HG03469 (cell line): ENCODE data around the gene RDH12.
"Not testable (repeated sequence)": the region's sequence is repeated elsewhere in the genome, so short reads cannot be mapped to it uniquely, and the experiment has no call there.

Source experiments
- ATAC-seq: cut with Tn5 transposase; IDR thresholded peaks from one replicate; pipeline ENCODE4 v1.9.1; 2021; ENCODE audit warnings: mild to moderate bottlenecking, moderate library complexity, moderate number of reproducible peaks; ENCODE audit not compliant: unreplicated experiment

The RDH12 gene

DNA sequence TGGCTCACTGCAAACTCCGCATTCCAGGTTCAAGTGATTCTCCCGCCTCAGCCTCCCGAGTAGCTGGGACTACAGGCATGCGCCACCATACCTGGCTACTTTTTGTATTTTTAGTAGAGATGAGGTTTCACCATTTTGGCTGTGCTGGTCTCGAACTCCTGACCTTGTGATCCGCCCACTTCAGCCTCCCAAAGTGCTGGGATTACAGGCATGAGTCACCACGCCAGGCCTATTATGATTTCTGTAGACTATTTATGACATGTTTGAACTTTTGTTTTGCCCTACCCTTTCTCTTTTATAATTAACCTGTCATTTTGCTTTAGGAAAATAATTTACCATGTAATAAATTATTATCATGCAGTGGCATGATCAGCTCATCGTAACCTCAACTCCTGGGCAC is at the start of gene RDH12:
TSS of gene RDH12 (plus strand) at position 395 of the 400 bp plus-strand sequence. CDS start 20,757 bp downstream, outside the sequence.
- not testable (repeated sequence) for ATAC-seq

- ATAC-seq = no peak
Measured at GRCh38 chr14:67652189-67652588, 49.5 kb upstream of the RDH12 start.

DNA sequence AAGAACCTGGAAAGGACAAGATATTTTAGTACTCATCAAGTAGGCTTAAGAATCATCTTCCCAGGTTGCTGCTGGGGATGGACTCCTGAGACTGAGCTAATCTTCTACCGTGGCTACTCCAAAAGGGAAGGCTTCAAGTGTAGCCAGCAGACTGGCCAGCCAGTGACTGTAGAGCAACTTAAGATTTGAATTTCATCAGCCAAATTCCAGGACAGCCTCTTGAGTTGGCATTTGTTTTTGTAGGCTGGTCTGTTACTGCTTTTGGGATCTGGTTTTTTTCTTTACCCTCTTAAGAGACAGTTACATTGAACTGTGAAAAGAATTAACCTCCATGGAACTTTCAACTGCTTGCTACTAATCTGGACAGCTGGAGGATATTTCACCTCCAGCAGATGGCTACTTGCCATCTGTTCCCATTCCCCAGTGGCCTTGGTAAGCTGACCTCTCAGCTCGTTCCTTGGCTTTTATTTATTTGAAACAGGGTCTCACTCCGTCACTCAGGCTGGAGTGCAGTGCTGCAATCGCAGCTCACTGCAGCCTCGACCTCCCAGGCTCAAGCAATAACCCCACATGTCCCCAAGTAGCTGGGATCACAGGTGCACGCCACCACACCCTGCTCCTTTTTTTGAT is 47.9 kb upstream of the RDH12 start:
- no peak for ATAC-seq

DNA sequence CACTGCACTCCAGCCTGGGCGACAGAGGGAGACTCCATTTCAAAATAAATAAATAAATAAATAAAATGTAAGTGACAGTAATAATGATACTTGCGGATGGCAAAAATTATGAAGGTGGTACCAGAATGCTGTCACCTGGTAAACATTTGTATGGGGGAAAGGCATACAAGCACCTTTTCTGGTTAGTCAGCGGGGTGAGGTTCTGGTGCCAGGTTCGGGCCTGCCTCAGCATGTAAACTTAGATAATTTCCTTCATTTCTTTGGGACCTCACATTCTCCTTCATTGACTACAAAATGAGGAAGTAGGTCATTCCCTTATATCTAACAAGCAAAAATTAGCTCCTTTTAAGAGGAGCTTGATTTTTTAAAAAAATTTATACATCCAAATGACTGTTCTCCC is 38.1 kb upstream of the RDH12 start:
- no peak for ATAC-seq

DNA sequence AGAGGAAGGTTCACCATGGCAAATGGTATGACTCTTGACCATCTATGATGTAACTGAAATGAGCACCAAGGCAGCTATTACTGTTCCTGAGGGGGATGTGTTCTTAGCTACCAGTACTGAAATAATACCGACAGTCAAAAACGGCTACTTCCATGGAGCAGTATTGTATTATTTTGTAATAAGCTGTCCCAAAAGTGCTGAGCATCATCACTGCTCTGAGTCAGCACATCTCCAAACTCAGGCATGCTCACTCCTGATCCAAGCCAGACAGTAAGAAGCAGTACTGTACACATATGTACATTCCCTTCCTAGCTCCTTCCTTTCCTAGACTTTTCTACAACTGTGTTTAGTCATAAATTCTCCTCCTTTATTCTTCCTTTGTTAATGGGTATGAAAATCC is 35.8 kb upstream of the RDH12 start:
- ATAC-seq = no peak

GRCh38 chr14:67666750-67667449 is 34.8 kb upstream of the RDH12 start:
- no peak for ATAC-seq

GRCh38 chr14:67668559-67668958 is 33.1 kb upstream of the RDH12 start:
- no peak for ATAC-seq

- ATAC-seq = no peak
Measured at GRCh38 chr14:67673451-67673850, 28.2 kb upstream of the RDH12 start.

DNA sequence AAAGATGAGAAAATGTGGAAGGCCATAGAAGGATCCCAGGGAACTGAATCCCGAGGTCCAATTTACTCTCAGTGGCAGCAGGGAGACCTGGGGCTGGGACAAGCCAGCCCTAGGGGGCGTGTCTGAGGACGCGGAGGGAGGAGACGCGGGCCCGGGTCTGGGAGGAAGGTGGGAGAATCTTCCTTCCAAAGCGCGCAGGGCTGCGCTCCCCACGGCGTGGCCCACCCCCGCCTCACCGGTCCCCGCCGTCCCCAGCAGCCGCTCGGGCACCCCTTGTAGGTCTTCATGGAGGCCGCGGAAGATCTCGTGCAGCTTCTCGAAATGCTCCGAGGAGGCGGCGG is 27.6 kb upstream of the RDH12 start:
- ATAC-seq = peak; percentile 23

GRCh38 chr14:67674480-67675218 is 27.0 kb upstream of the RDH12 start, which contains the start of gene VTI1B:
Gene VTI1B (minus strand): TSS chr14:67674632. CDS start chr14:67674489, 143 bp downstream.
- peak; percentile 57 for ATAC-seq

DNA sequence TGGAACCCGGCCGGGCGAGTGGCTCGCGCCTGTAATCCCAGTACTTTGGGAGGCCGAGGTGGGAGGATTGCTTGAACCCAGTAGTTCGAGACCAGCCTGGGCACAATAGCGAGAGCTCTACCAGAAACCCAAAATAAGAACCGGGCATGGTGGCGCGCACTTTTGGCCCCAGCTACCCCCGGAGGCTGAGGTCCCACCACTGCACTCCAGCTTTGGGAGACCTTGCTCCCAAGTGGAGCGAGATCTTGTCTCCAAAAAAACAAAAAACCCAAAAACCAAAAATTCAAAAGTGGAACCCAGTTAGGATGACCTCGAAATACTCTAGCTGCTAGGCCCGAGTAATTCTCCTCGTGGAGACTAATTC is 26.5 kb upstream of the RDH12 start:
- no peak for ATAC-seq

- no peak for ATAC-seq
Measured at GRCh38 chr14:67679006-67679405, 22.7 kb upstream of the RDH12 start.

DNA sequence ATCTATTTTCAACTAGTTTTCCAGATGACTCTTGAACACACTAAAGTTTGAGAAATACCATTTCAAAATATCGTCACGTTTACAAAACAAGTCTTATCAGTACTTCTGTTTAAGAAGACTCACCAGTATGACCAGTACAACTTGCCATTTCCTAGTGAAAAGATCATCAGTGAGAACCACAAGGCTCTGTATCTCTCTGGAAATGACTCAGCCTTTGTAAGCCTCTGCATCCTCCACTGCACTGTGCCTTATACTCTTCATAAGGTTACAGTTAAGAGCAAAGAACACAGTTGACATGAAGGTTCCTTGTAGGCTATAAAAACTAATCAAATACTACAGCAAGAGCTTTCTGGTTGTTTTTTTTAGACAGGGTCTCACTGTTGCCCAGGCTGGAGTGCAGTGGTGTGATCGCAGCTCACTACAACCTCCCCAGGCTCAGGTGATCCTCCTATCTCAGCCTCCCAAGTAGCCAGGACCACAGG is 21.5 kb upstream of the RDH12 start:
- ATAC-seq = peak; percentile 85

DNA sequence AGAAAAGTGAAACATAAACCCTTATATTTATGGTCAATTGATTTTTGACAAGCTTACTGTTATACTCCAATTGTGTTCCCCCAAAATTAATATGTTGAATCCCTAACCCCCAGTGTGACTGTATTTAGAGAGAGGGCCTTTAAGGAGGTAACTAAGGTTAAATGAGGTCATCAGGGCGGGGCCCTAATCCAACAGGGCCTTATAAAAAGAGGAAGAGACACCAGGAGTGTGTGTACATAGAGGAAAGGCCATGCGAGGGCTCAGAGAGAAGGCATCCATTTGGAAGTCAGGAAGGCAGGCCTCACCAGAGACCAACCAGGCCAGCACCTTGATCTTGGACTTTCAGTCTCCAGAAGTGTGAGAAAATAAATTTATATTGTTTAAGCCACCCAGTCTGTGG is 20.7 kb upstream of the RDH12 start:
- no peak for ATAC-seq

DNA sequence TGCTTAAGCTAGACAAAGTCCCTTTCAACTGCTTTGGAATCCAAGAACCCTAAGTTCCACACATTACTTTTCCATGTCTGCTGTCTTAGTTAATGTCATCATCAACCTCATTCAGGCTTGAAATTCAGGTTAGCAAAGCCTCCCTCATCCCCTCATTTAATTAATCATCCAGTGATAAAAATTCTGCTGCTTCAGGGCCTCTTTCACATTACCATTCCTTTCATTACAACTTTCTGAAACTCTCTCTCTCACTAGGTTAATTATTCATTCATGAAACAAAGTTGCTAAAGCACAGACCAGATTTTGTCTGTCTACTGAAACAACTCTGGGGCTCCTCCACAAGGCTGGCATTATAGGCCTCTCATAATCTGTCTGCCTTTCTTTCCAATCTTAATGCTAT is 17.8 kb upstream of the RDH12 start:
- ATAC-seq = no peak

DNA sequence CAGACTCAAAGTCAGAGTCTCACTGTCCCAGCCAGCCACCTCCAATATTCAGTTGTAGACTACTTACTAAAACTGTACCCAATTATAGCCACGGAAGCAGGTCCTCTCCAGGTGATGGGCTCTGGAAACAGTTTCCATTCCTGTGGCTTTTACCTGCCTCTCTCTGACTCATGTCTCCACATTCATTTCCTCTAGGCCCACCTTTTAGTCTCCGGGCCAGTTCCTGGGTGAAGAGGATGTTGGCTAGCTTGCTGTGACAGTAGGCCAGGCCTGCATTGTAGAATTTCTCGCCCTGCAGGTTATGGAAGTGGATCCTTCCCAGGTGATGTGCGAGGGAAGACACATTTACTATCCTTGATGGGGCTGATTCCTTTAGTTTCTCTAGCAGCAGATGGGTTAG is 11.7 kb upstream of the RDH12 start:
- no peak for ATAC-seq

DNA sequence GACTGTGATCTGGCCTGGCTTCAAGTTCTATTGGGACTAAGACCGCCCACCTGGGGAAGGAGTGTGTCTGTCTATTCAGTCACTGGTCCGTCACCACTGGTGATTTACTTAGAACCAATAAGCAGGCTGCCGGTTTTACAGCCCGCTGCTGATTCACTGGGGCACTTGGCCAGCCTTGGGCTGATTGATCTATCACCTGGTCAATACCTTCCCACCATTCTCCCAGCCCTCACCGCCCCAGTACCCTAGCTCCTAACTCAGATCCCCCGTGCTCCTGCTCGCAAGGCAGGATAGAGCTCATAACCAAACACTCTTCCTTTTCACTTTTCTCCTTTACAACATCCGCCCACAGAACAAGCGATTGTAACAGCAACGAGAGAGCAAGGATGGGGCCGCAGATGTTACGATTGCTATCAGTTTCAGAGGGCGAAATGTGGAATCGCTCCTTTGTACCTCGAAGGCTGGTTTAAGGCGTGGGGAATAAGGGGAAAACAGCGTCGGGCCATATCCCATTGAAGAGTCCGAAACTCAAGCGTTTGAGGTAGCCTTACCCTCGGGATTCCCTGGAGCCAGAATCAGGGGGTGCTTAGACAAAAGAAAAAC is 6.8 kb upstream of the RDH12 start:
- ATAC-seq = peak; percentile 70

DNA sequence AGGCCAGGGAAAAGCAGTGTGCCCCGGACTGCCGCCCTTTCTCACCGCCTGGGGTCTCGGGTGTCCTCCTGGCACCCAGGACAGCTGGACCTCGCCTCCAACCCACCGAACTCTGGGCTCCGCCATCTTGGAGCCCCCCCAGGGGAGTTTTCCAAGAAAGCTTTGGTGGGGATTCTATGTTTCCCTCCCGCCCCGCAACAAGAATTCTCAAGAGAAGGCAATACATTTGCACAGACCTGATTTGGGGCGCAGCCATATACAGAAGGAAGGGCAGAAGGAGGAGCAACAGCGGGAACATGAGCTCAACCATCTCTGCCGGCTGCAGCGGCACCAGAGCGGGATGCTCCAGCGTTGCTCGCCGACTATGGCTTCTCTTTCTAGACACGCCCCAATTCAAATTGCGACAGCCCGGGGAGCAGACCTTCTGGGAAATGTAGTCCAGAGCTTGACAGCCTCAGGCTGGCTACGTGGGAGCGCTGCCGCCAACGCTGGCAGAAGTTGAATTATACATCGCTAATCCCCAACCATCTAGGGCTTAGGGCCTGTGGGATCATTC is 6.2 kb upstream of the RDH12 start, which contains the start of gene RDH11:
TSS of gene RDH11 (minus strand) at position 371 of the 556 bp plus-strand sequence. CDS start at position 310, 61 bp downstream.
- ATAC-seq = peak; percentile 64

- ATAC-seq = no peak
Measured at GRCh38 chr14:67697006-67697405, 4.7 kb upstream of the RDH12 start.

DNA sequence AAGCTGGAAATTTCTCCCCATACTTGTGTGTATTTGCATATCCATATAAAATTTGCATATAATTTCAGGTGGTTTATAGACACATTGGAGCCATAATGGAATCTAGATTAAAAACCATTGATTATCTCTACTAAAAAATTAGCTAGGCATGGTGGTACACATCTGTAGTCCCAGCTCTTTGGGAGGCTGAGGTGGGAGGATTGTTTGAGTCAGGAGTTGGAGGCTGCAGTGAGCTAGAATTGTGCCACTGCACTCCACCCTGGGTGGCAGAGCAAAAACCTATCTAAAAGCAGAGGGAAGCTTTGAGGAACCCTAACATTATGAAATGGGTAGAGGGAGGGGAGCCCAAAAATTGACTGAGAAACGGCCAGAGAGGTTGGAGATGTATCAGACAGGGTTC is 3.5 kb upstream of the RDH12 start:
- ATAC-seq = no peak

GRCh38 chr14:67703997-67704396 is 2.3 kb downstream of the RDH12 start:
- no peak for ATAC-seq
